SK-N-SH (cell line): ENCODE measurements around the gene DEPDC5.

Experiments
- CHD2 ChIP-seq: fragments of 150-350 bp; IDR thresholded peaks from 2 replicates; pipeline ENCODE4 v1.6.1; 2018; ENCODE audit warnings: low read length; ENCODE audit not compliant: partially characterized antibody
- CTCF ChIP-seq: fragments of 200-600 bp; sonication (generic); IDR thresholded peaks from 2 replicates; pipeline ENCODE4 v1.6.1; 2017; ENCODE audit warnings: antibody characterized with exemption, mild to moderate bottlenecking, moderate library complexity
- ELF1 ChIP-seq: IDR thresholded peaks from 2 replicates; pipeline ENCODE4 v1.4.0; 2012
- EP300 ChIP-seq, 2 experiments: IDR thresholded peaks; 2 replicates each; pipeline versions ENCODE4 v1.4.0 to v1.6.1; 2012; ENCODE audit warnings: borderline replicate concordance in 1 of 2, low read depth in 1 of 2, low read length in 1 of 2
- MAX ChIP-seq: IDR thresholded peaks from 2 replicates; pipeline ENCODE4 v1.4.0; 2012; ENCODE audit warnings: low read depth
- PBX3 ChIP-seq: IDR thresholded peaks from 2 replicates; pipeline ENCODE4; 2012
- RAD21 ChIP-seq: IDR thresholded peaks from 2 replicates; pipeline ENCODE4 v1.6.1; 2012; ENCODE audit warnings: mild to moderate bottlenecking, low read length
- REST ChIP-seq: IDR thresholded peaks from 2 replicates; pipeline ENCODE4 v1.6.1; 2012; ENCODE audit warnings: mild to moderate bottlenecking, low read depth, low read length, moderate library complexity
- TCF12 ChIP-seq: IDR thresholded peaks from 2 replicates; pipeline ENCODE4 v1.4.0; 2012

GRCh38 chr22:31829505-31829904 lies 75.7 kb downstream of the DEPDC5 start:
- no peak; the same call in 1 of the 2 replicates for TF ChIP-seq CTCF
- peak; percentile 65 for TF ChIP-seq REST
- TF ChIP-seq CHD2, result no peak
- peak; percentile 70; the same call in 1 of the 2 replicates for TF ChIP-seq MAX
- peak; percentile 64 to 87 for TF ChIP-seq EP300 (IDR thresholded peaks at IDR 0.05; ENCODE audit: borderline replicate concordance in 1 of 2, low read depth in 1 of 2, low read length in 1 of 2)
- TF ChIP-seq ELF1, result no peak
- TF ChIP-seq PBX3, result peak; percentile 81
- 0 out of 2 replicates have a peak, but pooled peaks have one; percentile 12 for TF ChIP-seq RAD21
- peak; percentile 98 for TF ChIP-seq TCF12
